Natural killer cell (primary cell): ENCODE data around the gene APOBEC2. TPM values are rescaled to one million over a fixed set of nuclear protein-coding genes. Genes with fewer than 3 reads are reported as not detected.

ENCODE experiments used
- ATAC-seq, 3 donors: fragments of 150-1000 bp in 2 of 3; fragments of 200-7000 bp in 1 of 3; cut with Tn5 transposase; 1 replicate in 1 of 3; 2 replicates in 2 of 3; pipeline ENCODE4 v1.10.0; 2021; ENCODE audit warnings: mild to moderate bottlenecking in 2 of 3, moderate library complexity in 2 of 3
- DNase-seq, 2 donors: peaks; one replicate each; pipeline versions ENCODE4 v3.0.0 to v3.0.0-alpha.2; 2013 to 2021; ENCODE audit warnings: mixed read lengths in 1 of 2
- H3K27ac ChIP-seq: one replicate; pipeline ENCODE4 v1.5.1; 2013; ENCODE audit warnings: mild to moderate bottlenecking, low read length
- H3K27me3 ChIP-seq: one replicate; pipeline ENCODE4 v1.6.1; 2013; ENCODE audit warnings: low read length; ENCODE audit not compliant: control insufficient read depth, insufficient read depth
- H3K36me3 ChIP-seq: one replicate; pipeline ENCODE4 v1.6.1; 2013; ENCODE audit warnings: low read length; ENCODE audit not compliant: control insufficient read depth, insufficient read depth
- H3K4me1 ChIP-seq: one replicate; pipeline ENCODE4 v1.6.1; 2013; ENCODE audit warnings: low read length; ENCODE audit not compliant: control insufficient read depth, insufficient read depth
- H3K4me3 ChIP-seq: one replicate; pipeline ENCODE4 v1.5.1; 2013; ENCODE audit warnings: low read length
- H3K9me3 ChIP-seq: one replicate; pipeline ENCODE4 v1.6.1; 2013; ENCODE audit warnings: low read length; ENCODE audit not compliant: control insufficient read depth, insufficient read depth
- H3K27ac Mint-ChIP-seq, 2 donors: one replicate each; pipeline ENCODE4 v1.8.0; 2022; ENCODE audit warnings: mild to moderate bottlenecking in 2 of 2, mixed read lengths in 2 of 2, moderate library complexity in 1 of 2
- H3K27me3 Mint-ChIP-seq, 2 donors: one replicate each; pipeline ENCODE4 v1.8.0; 2022; ENCODE audit warnings: low read depth in 2 of 2, mixed read lengths in 2 of 2
- H3K36me3 Mint-ChIP-seq: one replicate; pipeline ENCODE4 v1.8.0; 2022; ENCODE audit warnings: mixed read lengths
- H3K4me1 Mint-ChIP-seq, 2 donors: one replicate each; pipeline ENCODE4 v1.8.0; 2022; ENCODE audit warnings: mixed read lengths in 2 of 2
- H3K4me3 Mint-ChIP-seq: one replicate; pipeline ENCODE4 v1.8.0; 2022; ENCODE audit warnings: mild to moderate bottlenecking, moderate library complexity, mixed read lengths
- H3K9me3 Mint-ChIP-seq, 2 donors: one replicate each; pipeline ENCODE4 v1.8.0; 2022; ENCODE audit warnings: mixed read lengths in 2 of 2
- WGBS: methylation state at CpG from one replicate; pipeline ENCODE4 v1.1.7; 2013; ENCODE audit warnings: missing lambda C conversion rate; ENCODE audit not compliant: insufficient coverage; 5-methylcytosine and 5-hydroxymethylcytosine counted together
- intact Hi-C: fragments of 100-400 bp; cut with micrococcal nuclease; formaldehyde crosslinking; loops from one replicate; pipeline ENCODE4 v1.14.2; 2022
- total RNA-seq, 4 donors: library from RNA; stranded (reverse); fragments of 120-200 nt in 1 of 4; gene quantifications; one replicate each; pipeline versions ENCODE4 v1.2.3 to v1.2.4, GENCODE V29; 2013 to 2022
- TF ChIP-seq, protein P1 (sequence below): fragments of 200-600 bp; IDR thresholded peaks from one replicate; pipeline ENCODE4 v1.8.0; 2022; ENCODE audit warnings: antibody characterized with exemption

The APOBEC2 gene
- total RNA-seq, 3 donors from 2014 or later (not counting 1 experiment from before 2014, with no cell fraction given): not detected

DNA sequence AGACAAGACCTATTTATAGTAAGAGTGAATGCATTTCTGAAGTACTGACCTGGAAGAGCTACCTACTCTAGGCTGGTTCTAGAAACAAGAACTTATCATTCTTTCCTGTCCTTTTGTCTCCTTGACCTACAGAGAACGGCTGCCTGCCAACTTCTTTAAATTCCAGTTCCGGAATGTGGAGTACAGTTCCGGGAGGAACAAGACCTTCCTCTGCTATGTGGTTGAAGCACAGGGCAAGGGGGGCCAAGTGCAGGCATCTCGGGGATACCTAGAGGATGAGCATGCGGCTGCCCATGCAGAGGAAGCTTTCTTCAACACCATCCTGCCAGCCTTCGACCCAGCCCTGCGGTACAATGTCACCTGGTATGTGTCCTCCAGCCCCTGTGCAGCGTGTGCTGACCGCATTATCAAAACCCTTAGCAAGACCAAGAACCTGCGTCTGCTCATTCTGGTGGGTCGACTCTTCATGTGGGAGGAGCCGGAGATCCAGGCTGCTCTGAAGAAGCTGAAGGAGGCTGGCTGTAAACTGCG, 8.3 kb downstream of the APOBEC2 start:
- no peaks in the 10 kb centered on the region for H3K9me3 Mint-ChIP-seq
- peaks cover 12 to 22% of the 10 kb centered on the region in 2 donors for H3K4me1 Mint-ChIP-seq
- no peaks in the 10 kb centered on the region for H3K36me3 Mint-ChIP-seq
- H3K27ac ChIP-seq: no peak overlapping the region
- TF ChIP-seq, protein P1, sequence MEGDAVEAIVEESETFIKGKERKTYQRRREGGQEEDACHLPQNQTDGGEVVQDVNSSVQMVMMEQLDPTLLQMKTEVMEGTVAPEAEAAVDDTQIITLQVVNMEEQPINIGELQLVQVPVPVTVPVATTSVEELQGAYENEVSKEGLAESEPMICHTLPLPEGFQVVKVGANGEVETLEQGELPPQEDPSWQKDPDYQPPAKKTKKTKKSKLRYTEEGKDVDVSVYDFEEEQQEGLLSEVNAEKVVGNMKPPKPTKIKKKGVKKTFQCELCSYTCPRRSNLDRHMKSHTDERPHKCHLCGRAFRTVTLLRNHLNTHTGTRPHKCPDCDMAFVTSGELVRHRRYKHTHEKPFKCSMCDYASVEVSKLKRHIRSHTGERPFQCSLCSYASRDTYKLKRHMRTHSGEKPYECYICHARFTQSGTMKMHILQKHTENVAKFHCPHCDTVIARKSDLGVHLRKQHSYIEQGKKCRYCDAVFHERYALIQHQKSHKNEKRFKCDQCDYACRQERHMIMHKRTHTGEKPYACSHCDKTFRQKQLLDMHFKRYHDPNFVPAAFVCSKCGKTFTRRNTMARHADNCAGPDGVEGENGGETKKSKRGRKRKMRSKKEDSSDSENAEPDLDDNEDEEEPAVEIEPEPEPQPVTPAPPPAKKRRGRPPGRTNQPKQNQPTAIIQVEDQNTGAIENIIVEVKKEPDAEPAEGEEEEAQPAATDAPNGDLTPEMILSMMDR: no peak
- peaks cover 37% of the 10 kb centered on the region for H3K36me3 ChIP-seq
- no peak overlapping the region for H3K4me3 Mint-ChIP-seq
- H3K9me3 ChIP-seq: no peaks in the 10 kb centered on the region
- no peak overlapping the region for H3K4me3 ChIP-seq
- ATAC-seq (no peak), DNase-seq (no peak)
- intact Hi-C loops: no loop called here
- H3K27ac Mint-ChIP-seq: no peak overlapping the region
- 95% methylated on average over 13 of the region's 13 CpGs for WGBS
- no peaks in the 10 kb centered on the region for H3K27me3 Mint-ChIP-seq
- H3K27me3 ChIP-seq: no peaks in the 10 kb centered on the region
- H3K4me1 ChIP-seq: peaks cover 8% of the 10 kb centered on the region

- ATAC-seq: no peak
- TF ChIP-seq, protein P1: no peak
- no peak for DNase-seq
- H3K27me3 Mint-ChIP-seq: no peaks in the 10 kb centered on the region
- no peaks in the 10 kb centered on the region for H3K27me3 ChIP-seq
- no peak overlapping the region for H3K27ac Mint-ChIP-seq
- no peak overlapping the region for H3K27ac ChIP-seq
- H3K9me3 Mint-ChIP-seq: no peaks in the 10 kb centered on the region
- no peak overlapping the region for H3K4me3 ChIP-seq
- peaks cover 39% of the 10 kb centered on the region for H3K36me3 ChIP-seq
- peaks cover 18 to 28% of the 10 kb centered on the region in 2 donors for H3K4me1 Mint-ChIP-seq
- H3K4me1 ChIP-seq: peaks cover 8% of the 10 kb centered on the region
- no peak overlapping the region for H3K4me3 Mint-ChIP-seq
- intact Hi-C loops: no loop called here
- H3K9me3 ChIP-seq: no peaks in the 10 kb centered on the region
- H3K36me3 Mint-ChIP-seq: peaks cover 7% of the 10 kb centered on the region
- 92% methylated on average over 1 of the region's 1 CpG for WGBS
Measured at GRCh38 chr6:41062056-41062455, 9.1 kb downstream of the APOBEC2 start.

DNA sequence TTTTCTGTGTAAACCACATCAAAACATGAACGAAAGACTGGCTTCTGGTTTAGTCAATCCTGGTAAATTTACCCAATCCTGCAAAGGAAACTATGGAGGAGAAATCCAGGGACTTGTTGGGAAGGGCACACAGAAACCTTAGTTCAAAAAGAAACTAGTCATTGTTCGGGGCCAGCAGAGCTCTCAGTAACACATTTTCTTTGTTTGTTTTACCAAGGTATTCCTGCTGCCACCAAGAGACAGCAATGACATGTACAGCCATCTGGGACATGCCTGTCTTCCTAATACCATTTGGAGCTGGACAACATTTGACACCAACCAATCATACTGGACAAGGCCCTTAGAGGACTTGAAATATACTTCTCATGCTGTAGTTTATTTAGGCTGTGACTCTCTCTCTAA, 10.9 kb downstream of the APOBEC2 start:
- no peak overlapping the region for H3K27ac Mint-ChIP-seq
- no peaks in the 10 kb centered on the region for H3K9me3 Mint-ChIP-seq
- peaks cover 8% of the 10 kb centered on the region for H3K36me3 Mint-ChIP-seq
- DNase-seq (no peak), ATAC-seq (no peak)
- Histone ChIP-seq H3K4me1 (no peaks in the 10 kb centered on the region), H3K27me3 (no peaks in the 10 kb centered on the region), H3K9me3 (no peaks in the 10 kb centered on the region), H3K4me3 (no peak overlapping the region), H3K27ac (no peak overlapping the region), H3K36me3 (peaks cover 55% of the 10 kb centered on the region)
- H3K4me3 Mint-ChIP-seq: no peak overlapping the region
- 58% methylated on average over 2 of the region's 2 CpGs for whole genome bisulfite sequencing
- TF ChIP-seq, protein P1: no peak
- no peaks in the 10 kb centered on the region for H3K27me3 Mint-ChIP-seq
- peaks cover 8 to 14% of the 10 kb centered on the region in 2 donors for H3K4me1 Mint-ChIP-seq
- intact Hi-C loops: no loop called here

DNA sequence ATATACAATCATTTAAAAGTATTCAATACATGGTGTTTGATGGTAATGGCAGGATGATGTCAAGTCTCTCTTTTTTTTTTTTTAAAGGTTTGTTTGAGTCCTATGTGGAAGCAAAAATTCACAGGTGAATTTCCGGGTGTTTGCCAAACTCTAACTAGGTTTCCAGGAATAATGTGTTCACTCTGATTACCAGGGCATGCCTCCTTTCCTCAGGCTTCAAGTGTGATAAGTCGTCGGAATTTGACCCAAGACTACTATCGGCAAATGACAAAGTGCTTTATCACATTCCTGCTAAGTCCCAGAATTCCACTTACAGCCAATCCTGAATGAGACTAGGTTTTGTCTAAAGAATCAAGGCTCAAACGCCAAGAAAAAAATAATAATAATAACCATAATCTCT, 11.8 kb downstream of the APOBEC2 start:
- no peak for DNase-seq
- Histone ChIP-seq H3K27ac (no peak overlapping the region), H3K4me3 (no peak overlapping the region), H3K4me1 (no peaks in the 10 kb centered on the region), H3K9me3 (no peaks in the 10 kb centered on the region), H3K27me3 (no peaks in the 10 kb centered on the region), H3K36me3 (peaks cover 58% of the 10 kb centered on the region)
- intact Hi-C loops: loop anchor here (5.0 kb wide), 1 partner anchor 38 kb away; no protein-coding TSS in a partner anchor
- Mint-ChIP-seq H3K4me3 (no peak overlapping the region), H3K36me3 (peaks cover 8% of the 10 kb centered on the region), H3K27me3 (no peaks in the 10 kb centered on the region), H3K9me3 (no peaks in the 10 kb centered on the region), H3K4me1 (peaks cover 8 to 12% of the 10 kb centered on the region in 2 donors), H3K27ac (no peak overlapping the region)
- ATAC-seq: no peak
- TF ChIP-seq, protein P1: no peak
- 95% methylated on average over 4 of the region's 5 CpGs for WGBS
